ENCODE measurements around the gene APOA1.

GRCh38 chr11:116874251-116874650 is 36.8 kb upstream of the APOA1 start:
- TF ChIP-seq CTCF (IDR thresholded peaks at IDR 0.05) (no peak), EP300 (IDR thresholded peaks at IDR 0.05) (no peak), POLR2A (IDR thresholded peaks at IDR 0.05) (no peak), POLR2AphosphoS5 (IDR thresholded peaks at IDR 0.05) (no peak)

Measured in sigmoid colon (tissue), 4 donors.